Natural killer cell (primary cell): ENCODE measurements around the gene ZCCHC17. TPM values are rescaled to one million over a fixed set of nuclear protein-coding genes. Genes with fewer than 3 reads are reported as not detected.
A peak's percentile ranks its signal among the peaks of the same experiment; 100 is the strongest.

ENCODE experiments used
- ATAC-seq, 3 donors: fragments of 150-1000 bp in 2 of 3; fragments of 200-7000 bp in 1 of 3; cut with Tn5 transposase; 1 replicate in 1 of 3; 2 replicates in 2 of 3; pipeline ENCODE4 v1.10.0; 2021; ENCODE audit warnings: mild to moderate bottlenecking in 2 of 3, moderate library complexity in 2 of 3
- DNase-seq, 2 donors: peaks; one replicate each; pipeline versions ENCODE4 v3.0.0 to v3.0.0-alpha.2; 2013 to 2021; ENCODE audit warnings: mixed read lengths in 1 of 2
- H3K27ac ChIP-seq: one replicate; pipeline ENCODE4 v1.5.1; 2013; ENCODE audit warnings: mild to moderate bottlenecking, low read length
- H3K27me3 ChIP-seq: one replicate; pipeline ENCODE4 v1.6.1; 2013; ENCODE audit warnings: low read length; ENCODE audit not compliant: control insufficient read depth, insufficient read depth
- H3K36me3 ChIP-seq: one replicate; pipeline ENCODE4 v1.6.1; 2013; ENCODE audit warnings: low read length; ENCODE audit not compliant: control insufficient read depth, insufficient read depth
- H3K4me1 ChIP-seq: one replicate; pipeline ENCODE4 v1.6.1; 2013; ENCODE audit warnings: low read length; ENCODE audit not compliant: control insufficient read depth, insufficient read depth
- H3K4me3 ChIP-seq: one replicate; pipeline ENCODE4 v1.5.1; 2013; ENCODE audit warnings: low read length
- H3K9me3 ChIP-seq: one replicate; pipeline ENCODE4 v1.6.1; 2013; ENCODE audit warnings: low read length; ENCODE audit not compliant: control insufficient read depth, insufficient read depth
- H3K27ac Mint-ChIP-seq, 2 donors: one replicate each; pipeline ENCODE4 v1.8.0; 2022; ENCODE audit warnings: mild to moderate bottlenecking in 2 of 2, mixed read lengths in 2 of 2, moderate library complexity in 1 of 2
- H3K27me3 Mint-ChIP-seq, 2 donors: one replicate each; pipeline ENCODE4 v1.8.0; 2022; ENCODE audit warnings: low read depth in 2 of 2, mixed read lengths in 2 of 2
- H3K36me3 Mint-ChIP-seq: one replicate; pipeline ENCODE4 v1.8.0; 2022; ENCODE audit warnings: mixed read lengths
- H3K4me1 Mint-ChIP-seq, 2 donors: one replicate each; pipeline ENCODE4 v1.8.0; 2022; ENCODE audit warnings: mixed read lengths in 2 of 2
- H3K4me3 Mint-ChIP-seq: one replicate; pipeline ENCODE4 v1.8.0; 2022; ENCODE audit warnings: mild to moderate bottlenecking, moderate library complexity, mixed read lengths
- H3K9me3 Mint-ChIP-seq, 2 donors: one replicate each; pipeline ENCODE4 v1.8.0; 2022; ENCODE audit warnings: mixed read lengths in 2 of 2
- WGBS: methylation state at CpG from one replicate; pipeline ENCODE4 v1.1.7; 2013; ENCODE audit warnings: missing lambda C conversion rate; ENCODE audit not compliant: insufficient coverage; 5-methylcytosine and 5-hydroxymethylcytosine counted together
- intact Hi-C: fragments of 100-400 bp; cut with micrococcal nuclease; formaldehyde crosslinking; loops from one replicate; pipeline ENCODE4 v1.14.2; 2022
- total RNA-seq, 4 donors: library from RNA; stranded (reverse); fragments of 120-200 nt in 1 of 4; gene quantifications; one replicate each; pipeline versions ENCODE4 v1.2.3 to v1.2.4, GENCODE V29; 2013 to 2022
- TF ChIP-seq, protein P1 (sequence below): fragments of 200-600 bp; IDR thresholded peaks from one replicate; pipeline ENCODE4 v1.8.0; 2022; ENCODE audit warnings: antibody characterized with exemption

The ZCCHC17 gene
- total RNA-seq, 3 donors from 2014 or later (not counting 1 experiment from before 2014, with no cell fraction given): 24.1 to 31.1 (median 27.8) TPM

GRCh38 chr1:31370565-31370964 lies 73.7 kb downstream of the ZCCHC17 start:
- Mint-ChIP-seq H3K27me3 (no peaks in the 10 kb centered on the region), H3K9me3 (no peaks in the 10 kb centered on the region), H3K4me3 (no peak overlapping the region), H3K36me3 (peaks cover 2% of the 10 kb centered on the region), H3K27ac (no peak overlapping the region), H3K4me1 (peaks cover 23 to 26% of the 10 kb centered on the region in 2 donors)
- ATAC-seq: no peak
- no peak overlapping the region for H3K4me3 ChIP-seq
- WGBS: 100% methylated on average over 4 of the region's 4 CpGs
- H3K36me3 ChIP-seq: peaks cover 11% of the 10 kb centered on the region
- no peak for DNase-seq
- intact Hi-C loops: no loop called here
- no peak overlapping the region for H3K27ac ChIP-seq
- H3K27me3 ChIP-seq: no peaks in the 10 kb centered on the region
- TF ChIP-seq, protein P1, sequence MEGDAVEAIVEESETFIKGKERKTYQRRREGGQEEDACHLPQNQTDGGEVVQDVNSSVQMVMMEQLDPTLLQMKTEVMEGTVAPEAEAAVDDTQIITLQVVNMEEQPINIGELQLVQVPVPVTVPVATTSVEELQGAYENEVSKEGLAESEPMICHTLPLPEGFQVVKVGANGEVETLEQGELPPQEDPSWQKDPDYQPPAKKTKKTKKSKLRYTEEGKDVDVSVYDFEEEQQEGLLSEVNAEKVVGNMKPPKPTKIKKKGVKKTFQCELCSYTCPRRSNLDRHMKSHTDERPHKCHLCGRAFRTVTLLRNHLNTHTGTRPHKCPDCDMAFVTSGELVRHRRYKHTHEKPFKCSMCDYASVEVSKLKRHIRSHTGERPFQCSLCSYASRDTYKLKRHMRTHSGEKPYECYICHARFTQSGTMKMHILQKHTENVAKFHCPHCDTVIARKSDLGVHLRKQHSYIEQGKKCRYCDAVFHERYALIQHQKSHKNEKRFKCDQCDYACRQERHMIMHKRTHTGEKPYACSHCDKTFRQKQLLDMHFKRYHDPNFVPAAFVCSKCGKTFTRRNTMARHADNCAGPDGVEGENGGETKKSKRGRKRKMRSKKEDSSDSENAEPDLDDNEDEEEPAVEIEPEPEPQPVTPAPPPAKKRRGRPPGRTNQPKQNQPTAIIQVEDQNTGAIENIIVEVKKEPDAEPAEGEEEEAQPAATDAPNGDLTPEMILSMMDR: no peak
- no peaks in the 10 kb centered on the region for H3K9me3 ChIP-seq
- peaks cover 16% of the 10 kb centered on the region for H3K4me1 ChIP-seq

GRCh38 chr1:31371121-31371959 lies 74.5 kb downstream of the ZCCHC17 start:
- ATAC-seq (no peak), DNase-seq (no peak)
- intact Hi-C loops: no loop called here
- peaks cover 25 to 27% of the 10 kb centered on the region in 2 donors for H3K4me1 Mint-ChIP-seq
- H3K36me3 Mint-ChIP-seq: no peaks in the 10 kb centered on the region
- 89% methylated on average over 10 of the region's 10 CpGs for WGBS
- Histone ChIP-seq H3K27ac (no peak overlapping the region), H3K27me3 (no peaks in the 10 kb centered on the region), H3K4me3 (no peak overlapping the region), H3K4me1 (peaks cover 16% of the 10 kb centered on the region), H3K9me3 (no peaks in the 10 kb centered on the region), H3K36me3 (peaks cover 7% of the 10 kb centered on the region)
- H3K4me3 Mint-ChIP-seq: no peak overlapping the region
- H3K27me3 Mint-ChIP-seq: no peaks in the 10 kb centered on the region
- H3K27ac Mint-ChIP-seq: peak overlapping the region in 1 of 2 donors; percentile 81
- TF ChIP-seq, protein P1: no peak
- H3K9me3 Mint-ChIP-seq: no peaks in the 10 kb centered on the region

GRCh38 chr1:31372051-31372450 lies 75.2 kb downstream of the ZCCHC17 start:
- TF ChIP-seq, protein P1: no peak
- intact Hi-C loops: no loop called here
- Histone ChIP-seq H3K27me3 (no peaks in the 10 kb centered on the region), H3K27ac (no peak overlapping the region), H3K36me3 (peaks cover under 1% of the 10 kb centered on the region), H3K4me1 (peaks cover 16% of the 10 kb centered on the region), H3K9me3 (no peaks in the 10 kb centered on the region), H3K4me3 (no peak overlapping the region)
- DNase-seq (no peak), ATAC-seq (no peak)
- Mint-ChIP-seq H3K4me1 (peaks cover 30 to 32% of the 10 kb centered on the region in 2 donors), H3K9me3 (no peaks in the 10 kb centered on the region), H3K27ac (peak overlapping the region; percentile 21 to 81), H3K36me3 (no peaks in the 10 kb centered on the region), H3K4me3 (peak overlapping the region; percentile 45), H3K27me3 (no peaks in the 10 kb centered on the region)
- 94% methylated on average over 3 of the region's 3 CpGs for WGBS
